CD4-positive, alpha-beta memory T cell (primary cell): ENCODE results near the gene C18orf54. TPM values are rescaled to one million over a fixed set of nuclear protein-coding genes. Genes with fewer than 3 reads are reported as not detected.
A peak's percentile ranks its signal among the peaks of the same experiment; 100 is the strongest.

Source experiments
- CTCF ChIA-PET: fragments of 350-600 bp; sonication (Branson Sonifier 250); formaldehyde crosslinking; loops from one replicate; lab custom pipeline; 2021; ENCODE audit warnings: inconsistent platforms; ENCODE audit not compliant: partially characterized antibody; lab: Charles Lee
- POLR2A ChIA-PET: fragments of 350-600 bp; sonication (Branson Sonifier 250); formaldehyde crosslinking; loops from one replicate; lab custom pipeline; 2021; ENCODE audit not compliant: partially characterized antibody; lab: Charles Lee
- DNase-seq, 5 donors: peaks; one replicate each; pipeline versions ENCODE4 v3.0.0 to v3.0.0-alpha.2; 2020 to 2022; ENCODE audit warnings: mixed read lengths in 1 of 5
- H3K27ac ChIP-seq: one replicate; pipeline ENCODE4 v1.7.0; 2013; ENCODE audit warnings: low read depth, low read length
- H3K27me3 ChIP-seq: 2 replicates; pipeline ENCODE4 v1.7.0; 2013; ENCODE audit warnings: mild to moderate bottlenecking, low read length, moderate library complexity; ENCODE audit not compliant: insufficient read depth
- H3K36me3 ChIP-seq: 2 replicates; pipeline ENCODE4 v1.7.0; 2013; ENCODE audit warnings: mild to moderate bottlenecking, low read length, moderate library complexity; ENCODE audit not compliant: insufficient read depth
- H3K4me1 ChIP-seq: 2 replicates; pipeline ENCODE4 v1.7.0; 2013; ENCODE audit warnings: mild to moderate bottlenecking, low read length, moderate library complexity; ENCODE audit not compliant: insufficient read depth
- H3K4me3 ChIP-seq, 2 donors: one replicate each; pipeline ENCODE4 v1.7.0; 2013; ENCODE audit warnings: low read length in 2 of 2, mild to moderate bottlenecking in 1 of 2
- H3K9me3 ChIP-seq, 2 donors: one replicate each; pipeline ENCODE4 v1.7.0; 2013; ENCODE audit warnings: low read length in 2 of 2, control low read depth in 1 of 2; ENCODE audit not compliant: control insufficient read depth in 1 of 2
- H3K27ac Mint-ChIP-seq, 7 donors: one replicate each; pipeline ENCODE4 v1.8.0; 2020 to 2021; ENCODE audit warnings: mixed read lengths in 7 of 7, mild to moderate bottlenecking in 6 of 7, inconsistent platforms in 3 of 7, moderate library complexity in 3 of 7
- H3K27me3 Mint-ChIP-seq, 2 donors: one replicate each; pipeline ENCODE4 v1.8.0; 2020 to 2021; ENCODE audit warnings: mixed read lengths in 2 of 2
- H3K36me3 Mint-ChIP-seq, 2 donors: one replicate each; pipeline ENCODE4 v1.8.0; 2020 to 2021; ENCODE audit warnings: mixed read lengths in 2 of 2, inconsistent platforms in 1 of 2, mild to moderate bottlenecking in 1 of 2
- H3K4me1 Mint-ChIP-seq, 4 donors: one replicate each; pipeline ENCODE4 v1.8.0; 2020 to 2021; ENCODE audit warnings: mixed read lengths in 4 of 4, mild to moderate bottlenecking in 1 of 4
- H3K4me3 Mint-ChIP-seq, 8 donors: one replicate each; pipeline ENCODE4 v1.8.0; 2020 to 2021; ENCODE audit warnings: mixed read lengths in 8 of 8, mild to moderate bottlenecking in 7 of 8, moderate library complexity in 6 of 8, inconsistent platforms in 3 of 8
- H3K9me3 Mint-ChIP-seq, 8 donors: one replicate each; pipeline ENCODE4 v1.8.0; 2020 to 2021; ENCODE audit warnings: mixed read lengths in 8 of 8, mild to moderate bottlenecking in 5 of 8, inconsistent platforms in 3 of 8, moderate library complexity in 1 of 8
- intact Hi-C: fragments of 100-400 bp; cut with micrococcal nuclease; formaldehyde crosslinking; loops from one replicate; pipeline ENCODE4 v1.15.1; 2023
- polyA plus RNA-seq, 2 donors: library from polyadenylated mRNA; unstranded; fragments of 300-500 nt; fragmentation: Illumina TruSeq; gene quantifications; one replicate each; pipeline ENCODE4 v1.2.3, GENCODE V29; 2021
- total RNA-seq, 2 experiments: library from RNA; stranded (reverse); gene quantifications; one replicate each; pipeline ENCODE4 v1.2.3, GENCODE V29; 2021

C18orf54 gene
- total and polyA plus RNA-seq, 4 experiments from 2014 or later: 0.53 to 3.8 (median 2.4) TPM

- Mint-ChIP-seq H3K9me3 (no peaks in the 10 kb centered on the region), H3K4me3 (peak overlapping the region in 4 of 8 donors; percentile 97 to 99 (median 98)), H3K27me3 (peaks cover 0 to 1% of the 10 kb centered on the region in 2 donors), H3K27ac (no peak overlapping the region), H3K36me3 (peaks cover 0 to 6% of the 10 kb centered on the region in 2 donors), H3K4me1 (peaks cover 10 to 20% (median 14%) of the 10 kb centered on the region in 4 donors)
- intact Hi-C loops: loop anchor here (10.0 kb wide), 2 partner anchors 316 to 466 kb away; partner anchors contain the start of gene RAB27B
- Histone ChIP-seq H3K4me1 (peaks cover 12% of the 10 kb centered on the region), H3K27ac (no peak overlapping the region), H3K4me3 (no peak overlapping the region), H3K9me3 (no peaks in the 10 kb centered on the region), H3K27me3 (no peaks in the 10 kb centered on the region), H3K36me3 (no peaks in the 10 kb centered on the region)
- no peak for DNase-seq
- ChIA-PET POLR2A (interaction anchor here (3.4 kb wide), 1 partner anchor 135 kb away, joined by 14 read pairs; the partner anchor contains the start of gene MBD2), CTCF (no interaction called here)
These were observed 1.5 kb downstream of the C18orf54 start for GRCh38 chr18:54359233-54359632.

- no peaks in the 10 kb centered on the region for H3K27me3 ChIP-seq
- DNase-seq: no peak
- peaks cover 12% of the 10 kb centered on the region for H3K4me1 ChIP-seq
- H3K9me3 ChIP-seq: no peaks in the 10 kb centered on the region
- intact Hi-C loops: no loop called here
- no peaks in the 10 kb centered on the region for H3K36me3 ChIP-seq
- H3K4me3 Mint-ChIP-seq: no peak overlapping the region
- CTCF ChIA-PET: no interaction called here
- H3K4me3 ChIP-seq: no peak overlapping the region
- POLR2A ChIA-PET: interaction anchor here (1.0 kb wide), 1 partner anchor 136 kb away, joined by 3 read pairs; the partner anchor contains the start of gene MBD2
- no peaks in the 10 kb centered on the region for H3K9me3 Mint-ChIP-seq
- H3K36me3 Mint-ChIP-seq: peaks cover 0 to 6% of the 10 kb centered on the region in 2 donors
- H3K27ac Mint-ChIP-seq: no peak overlapping the region
- no peaks in the 10 kb centered on the region for H3K27me3 Mint-ChIP-seq
- no peak overlapping the region for H3K27ac ChIP-seq
- H3K4me1 Mint-ChIP-seq: peaks cover 10 to 20% (median 14%) of the 10 kb centered on the region in 4 donors
These were observed 2.7 kb downstream of the C18orf54 start for GRCh38 chr18:54360406-54360805.

GRCh38 chr18:54378057-54378456 is 20.4 kb downstream of the C18orf54 start:
- Histone ChIP-seq H3K27ac (no peak overlapping the region), H3K9me3 (no peaks in the 10 kb centered on the region), H3K36me3 (no peaks in the 10 kb centered on the region), H3K4me1 (no peaks in the 10 kb centered on the region), H3K4me3 (no peak overlapping the region), H3K27me3 (no peaks in the 10 kb centered on the region)
- Mint-ChIP-seq H3K9me3 (no peaks in the 10 kb centered on the region), H3K4me3 (no peak overlapping the region), H3K4me1 (no peaks in the 10 kb centered on the region), H3K27ac (no peak overlapping the region), H3K27me3 (no peaks in the 10 kb centered on the region), H3K36me3 (peaks cover 0 to 3% of the 10 kb centered on the region in 2 donors)
- no peak for DNase-seq
- CTCF ChIA-PET: interaction anchor here (0.7 kb wide), 1 partner anchor 15 kb away, joined by 3 read pairs; no protein-coding TSS in a partner anchor
- intact Hi-C loops: no loop called here
- POLR2A ChIA-PET: no interaction called here

- intact Hi-C loops: no loop called here
- Mint-ChIP-seq H3K27ac (no peak overlapping the region), H3K4me3 (no peak overlapping the region), H3K27me3 (peaks cover 0 to 4% of the 10 kb centered on the region in 2 donors), H3K36me3 (no peaks in the 10 kb centered on the region), H3K4me1 (no peaks in the 10 kb centered on the region), H3K9me3 (no peaks in the 10 kb centered on the region)
- Histone ChIP-seq H3K27me3 (no peaks in the 10 kb centered on the region), H3K9me3 (no peaks in the 10 kb centered on the region), H3K4me1 (no peaks in the 10 kb centered on the region), H3K36me3 (no peaks in the 10 kb centered on the region), H3K4me3 (no peak overlapping the region), H3K27ac (no peak overlapping the region)
- POLR2A ChIA-PET: no interaction called here
- CTCF ChIA-PET: interaction anchor here (0.8 kb wide), 1 partner anchor 11 kb away, joined by 3 read pairs; no protein-coding TSS in a partner anchor
- no peak for DNase-seq
These were observed 23.9 kb downstream of the C18orf54 start for GRCh38 chr18:54381640-54382039.

GRCh38 chr18:54382076-54382475 is 24.4 kb downstream of the C18orf54 start:
- Histone ChIP-seq H3K9me3 (no peaks in the 10 kb centered on the region), H3K4me1 (no peaks in the 10 kb centered on the region), H3K4me3 (no peak overlapping the region), H3K27me3 (no peaks in the 10 kb centered on the region), H3K27ac (no peak overlapping the region), H3K36me3 (no peaks in the 10 kb centered on the region)
- ChIA-PET POLR2A (no interaction called here), CTCF (interaction anchor here (2.2 kb wide), 1 partner anchor 10 kb away, joined by 8 read pairs; no protein-coding TSS in a partner anchor)
- no peak overlapping the region for H3K4me3 Mint-ChIP-seq
- no peaks in the 10 kb centered on the region for H3K4me1 Mint-ChIP-seq
- no peaks in the 10 kb centered on the region for H3K36me3 Mint-ChIP-seq
- peaks cover 0 to 4% of the 10 kb centered on the region in 2 donors for H3K27me3 Mint-ChIP-seq
- no peak for DNase-seq
- intact Hi-C loops: no loop called here
- H3K27ac Mint-ChIP-seq: peak overlapping the region in 1 of 7 donors; percentile 44
- H3K9me3 Mint-ChIP-seq: no peaks in the 10 kb centered on the region

- Mint-ChIP-seq H3K9me3 (no peaks in the 10 kb centered on the region), H3K4me1 (no peaks in the 10 kb centered on the region), H3K27ac (peak overlapping the region in 1 of 7 donors; percentile 44), H3K36me3 (no peaks in the 10 kb centered on the region), H3K4me3 (no peak overlapping the region), H3K27me3 (peaks cover 0 to 4% of the 10 kb centered on the region in 2 donors)
- ChIA-PET POLR2A (no interaction called here), CTCF (interaction anchor here (1.1 to 2.2 kb wide), 2 partner anchors 10 to 25 kb away, joined by 3 to 8 read pairs; partner anchors contain the start of genes C18orf54 and STARD6)
- intact Hi-C loops: no loop called here
- no peaks in the 10 kb centered on the region for H3K4me1 ChIP-seq
- H3K9me3 ChIP-seq: no peaks in the 10 kb centered on the region
- no peaks in the 10 kb centered on the region for H3K27me3 ChIP-seq
- H3K27ac ChIP-seq: no peak overlapping the region
- no peak for DNase-seq
- no peaks in the 10 kb centered on the region for H3K36me3 ChIP-seq
- H3K4me3 ChIP-seq: no peak overlapping the region
These were observed 25.1 kb downstream of the C18orf54 start for GRCh38 chr18:54382733-54383252.

- H3K27me3 Mint-ChIP-seq: peaks cover 0 to 11% of the 10 kb centered on the region in 2 donors
- no peaks in the 10 kb centered on the region for H3K36me3 ChIP-seq
- ChIA-PET CTCF (interaction anchor here (0.7 to 1.5 kb wide), 4 partner anchors 8 to 202 kb away, joined by 3 to 4 read pairs (median 3); partner anchors contain the start of genes C18orf54 and STARD6), POLR2A (no interaction called here)
- H3K27me3 ChIP-seq: no peaks in the 10 kb centered on the region
- H3K9me3 Mint-ChIP-seq: no peaks in the 10 kb centered on the region
- no peak overlapping the region for H3K27ac Mint-ChIP-seq
- H3K4me1 ChIP-seq: no peaks in the 10 kb centered on the region
- no peaks in the 10 kb centered on the region for H3K36me3 Mint-ChIP-seq
- no peak overlapping the region for H3K4me3 Mint-ChIP-seq
- H3K27ac ChIP-seq: no peak overlapping the region
- peaks cover 0 to 12% (median 2%) of the 10 kb centered on the region in 4 donors for H3K4me1 Mint-ChIP-seq
- intact Hi-C loops: no loop called here
- no peak for DNase-seq
- no peaks in the 10 kb centered on the region for H3K9me3 ChIP-seq
- no peak overlapping the region for H3K4me3 ChIP-seq
These were observed 28.3 kb downstream of the C18orf54 start for GRCh38 chr18:54386043-54386442.
